Astrocyte of the hippocampus (primary cell): Measurements from ENCODE around the gene DLX4.

Experiments
- DNase-seq: peaks from one replicate; pipeline ENCODE4 v3.0.0; 2011; ENCODE audit warnings: low read depth, low spot score

DLX4 gene

GRCh38 chr17:50014471-50015088, 45.6 kb downstream of the DLX4 start:
- no peak for DNase-seq

GRCh38 chr17:50015146-50015545, 46.2 kb downstream of the DLX4 start:
- no peak for DNase-seq

- DNase-seq, result no peak
Measured at GRCh38 chr17:50018909-50019308, 49.9 kb downstream of the DLX4 start.

- DNase-seq, result no peak
Measured at GRCh38 chr17:50020841-50021599, 52.0 kb downstream of the DLX4 start.

GRCh38 chr17:50021681-50022370, 52.8 kb downstream of the DLX4 start:
- DNase-seq, result no peak

GRCh38 chr17:50022463-50023130, 53.6 kb downstream of the DLX4 start:
- no peak for DNase-seq

GRCh38 chr17:50023520-50023919, 54.5 kb downstream of the DLX4 start:
- no peak for DNase-seq
